ENCODE data around the gene MYEOV. TPM values are rescaled to one million over a fixed set of nuclear protein-coding genes. Genes with fewer than 3 reads are reported as not detected.
A peak's percentile ranks its signal among the peaks of the same experiment; 100 is the strongest.

MYEOV gene
- total and polyA plus RNA-seq, 2 donors (not counting 1 experiment from before 2014, with no cell fraction given) = 0.72 TPM; not detected in 1

GRCh38 chr11:69300120-69301060, 6.4 kb downstream of the MYEOV start:
- TF ChIP-seq CTCF (IDR thresholded peaks at IDR 0.05) (no peak), EZH2 (IDR thresholded peaks at IDR 0.05; ENCODE audit: borderline replicate concordance, insufficient read depth, low read depth, low read length, poor library complexity, severe bottlenecking) (no peak)
- H3K27ac Mint-ChIP-seq = peak overlapping the region; percentile 17

GRCh38 chr11:69301081-69301454, 7.1 kb downstream of the MYEOV start:
- Histone ChIP-seq H3K9me3 (ENCODE audit: control extremely low read depth in 1 of 3, control insufficient read depth in 2 of 3, insufficient read depth in 1 of 3, low read length in 2 of 3) (peaks cover 0 to 10% (median 2%) of the 10 kb centered on the region in 3 donors), H3K27ac (ENCODE audit: low read length in 2 of 2) (no peak overlapping the region), H3K79me2 (ENCODE audit: control insufficient read depth, insufficient read depth, low read length) (no peaks in the 10 kb centered on the region), H3K4me3 (ENCODE audit: control extremely low read depth in 1 of 5, extremely low read depth in 1 of 5, insufficient read depth in 1 of 5, low read depth in 2 of 5, low read length in 4 of 5) (no peak overlapping the region), H2AFZ (ENCODE audit: insufficient read depth, low read depth, low read length, poor library complexity, severe bottlenecking) (no peak overlapping the region), H4K20me1 (ENCODE audit: control insufficient read depth, insufficient read depth, low read length, poor library complexity, severe bottlenecking) (no peaks in the 10 kb centered on the region), H3K9ac (ENCODE audit: low read length) (no peak overlapping the region), H3K4me2 (replicated peaks; ENCODE audit: low read depth, low read length, poor library complexity, severe bottlenecking) (no peak overlapping the region), H3K36me3 (replicated peaks in 1 of 2; ENCODE audit: control extremely low read depth in 1 of 2, control insufficient read depth in 1 of 2, extremely low read depth in 1 of 2, insufficient read depth in 2 of 2, low read length in 1 of 2) (no peaks in the 10 kb centered on the region), H3K27me3 (replicated peaks in 1 of 4; ENCODE audit: control extremely low read depth in 1 of 4, control insufficient read depth in 3 of 4, insufficient read depth in 4 of 4, low read length in 3 of 4) (no peaks in the 10 kb centered on the region), H3K4me1 (ENCODE audit: control insufficient read depth in 2 of 2, insufficient read depth in 2 of 2, low read length in 2 of 2) (peaks cover 39 to 41% of the 10 kb centered on the region in 2 donors)
- intact Hi-C loops (cut with micrococcal nuclease) = no loop called here
- DNase-seq (no peak), ATAC-seq (ENCODE audit: low read depth) (no peak)
- TF ChIP-seq EZH2 (IDR thresholded peaks at IDR 0.05; ENCODE audit: borderline replicate concordance, insufficient read depth, low read depth, low read length, poor library complexity, severe bottlenecking) = no peak
- no peak for TF ChIP-seq CTCF (IDR thresholded peaks at IDR 0.05)
- Mint-ChIP-seq H3K9me3 (ENCODE audit: insufficient read depth) (no peaks in the 10 kb centered on the region), H3K27me3 (no peaks in the 10 kb centered on the region), H3K27ac (no peak overlapping the region), H3K4me1 (peaks cover 47% of the 10 kb centered on the region), H3K4me3 (no peak overlapping the region)
- 100% methylated on average over 9 of the region's 11 CpGs for WGBS (ENCODE audit: insufficient coverage)
- ChIA-PET POLR2A (no interaction called here), CTCF (no interaction called here)

More at GRCh38 chr11:69300120-69301060, 6.4 kb downstream of the MYEOV start:
- peaks cover 54% of the 10 kb centered on the region for H3K4me1 Mint-ChIP-seq
- ChIA-PET POLR2A (no interaction called here), CTCF (no interaction called here)
- H3K9ac ChIP-seq (ENCODE audit: low read length) = no peak overlapping the region
- H3K36me3 ChIP-seq (replicated peaks in 1 of 2; ENCODE audit: control extremely low read depth in 1 of 2, control insufficient read depth in 1 of 2, extremely low read depth in 1 of 2, insufficient read depth in 2 of 2, low read length in 1 of 2) = no peaks in the 10 kb centered on the region
- H3K9me3 Mint-ChIP-seq (ENCODE audit: insufficient read depth) = no peaks in the 10 kb centered on the region
- DNase-seq = no peak
- H3K4me3 ChIP-seq (ENCODE audit: control extremely low read depth in 1 of 5, extremely low read depth in 1 of 5, insufficient read depth in 1 of 5, low read depth in 2 of 5, low read length in 4 of 5) = no peak overlapping the region
- H3K27ac ChIP-seq (ENCODE audit: low read length in 2 of 2) = no peak overlapping the region
- H3K9me3 ChIP-seq (ENCODE audit: control extremely low read depth in 1 of 3, control insufficient read depth in 2 of 3, insufficient read depth in 1 of 3, low read length in 2 of 3) = peaks cover 0 to 10% (median 2%) of the 10 kb centered on the region in 3 donors
- no peak overlapping the region for H3K4me2 ChIP-seq (replicated peaks; ENCODE audit: low read depth, low read length, poor library complexity, severe bottlenecking)
- H4K20me1 ChIP-seq (ENCODE audit: control insufficient read depth, insufficient read depth, low read length, poor library complexity, severe bottlenecking) = no peaks in the 10 kb centered on the region
- peaks cover 45 to 48% of the 10 kb centered on the region in 2 donors for H3K4me1 ChIP-seq (ENCODE audit: control insufficient read depth in 2 of 2, insufficient read depth in 2 of 2, low read length in 2 of 2)
- H2AFZ ChIP-seq (ENCODE audit: insufficient read depth, low read depth, low read length, poor library complexity, severe bottlenecking) = no peak overlapping the region
- 86% methylated on average over 8 of the region's 11 CpGs for WGBS (ENCODE audit: insufficient coverage)
- no peaks in the 10 kb centered on the region for H3K27me3 ChIP-seq (replicated peaks in 1 of 4; ENCODE audit: control extremely low read depth in 1 of 4, control insufficient read depth in 3 of 4, insufficient read depth in 4 of 4, low read length in 3 of 4)
- intact Hi-C loops (cut with micrococcal nuclease) = no loop called here
- H3K27me3 Mint-ChIP-seq = no peaks in the 10 kb centered on the region
- no peaks in the 10 kb centered on the region for H3K79me2 ChIP-seq (ENCODE audit: control insufficient read depth, insufficient read depth, low read length)
- peak overlapping the region; percentile 5 for H3K4me3 Mint-ChIP-seq
- ATAC-seq (ENCODE audit: low read depth) = no peak
